Activated CD4-positive, alpha-beta T cell treated with anti-CD3 and anti-CD28 coated beads, Interleukin-2, amount 50 U/mL, for 48 hours (primary cell): ENCODE measurements around the gene ASPA.

Source experiments
- DNase-seq, 2 experiments: peaks; one replicate each; pipeline ENCODE4 v3.0.0-alpha.2; 2020

ASPA gene

GRCh38 chr17:3535253-3535995 is 59.6 kb downstream of the ASPA start:
- DNase-seq = peak; percentile 64 to 71

GRCh38 chr17:3536716-3537115 is 60.9 kb downstream of the ASPA start:
- no peak for DNase-seq

GRCh38 chr17:3539881-3540540 is 64.2 kb downstream of the ASPA start:
- DNase-seq = no peak

- no peak for DNase-seq
These were observed 66.8 kb downstream of the ASPA start for GRCh38 chr17:3542410-3543088.

- no peak for DNase-seq
These were observed 67.7 kb downstream of the ASPA start for GRCh38 chr17:3543453-3543852.

GRCh38 chr17:3544365-3544764 is 68.6 kb downstream of the ASPA start:
- DNase-seq = no peak

- no peak for DNase-seq
These were observed 69.4 kb downstream of the ASPA start for GRCh38 chr17:3545151-3545550.

GRCh38 chr17:3546521-3546920 is 70.7 kb downstream of the ASPA start:
- DNase-seq = no peak

GRCh38 chr17:3546997-3547396 is 71.2 kb downstream of the ASPA start:
- no peak for DNase-seq

- no peak for DNase-seq
These were observed 71.8 kb downstream of the ASPA start for GRCh38 chr17:3547628-3548027.

- no peak for DNase-seq
These were observed 73.9 kb downstream of the ASPA start for GRCh38 chr17:3549610-3550162.

- no peak for DNase-seq
These were observed 75.4 kb downstream of the ASPA start for GRCh38 chr17:3551189-3551588.

GRCh38 chr17:3552916-3553315 is 77.1 kb downstream of the ASPA start:
- no peak for DNase-seq
